ENCODE data around the gene NHEJ1.
A peak's percentile ranks its signal among the peaks of the same experiment; 100 is the strongest.

Gene NHEJ1

GRCh38 chr2:219058541-219059374, 101.9 kb downstream of the NHEJ1 start:
- no peak for DNase-seq (ENCODE audit: low read depth in 2 of 2)

DNA sequence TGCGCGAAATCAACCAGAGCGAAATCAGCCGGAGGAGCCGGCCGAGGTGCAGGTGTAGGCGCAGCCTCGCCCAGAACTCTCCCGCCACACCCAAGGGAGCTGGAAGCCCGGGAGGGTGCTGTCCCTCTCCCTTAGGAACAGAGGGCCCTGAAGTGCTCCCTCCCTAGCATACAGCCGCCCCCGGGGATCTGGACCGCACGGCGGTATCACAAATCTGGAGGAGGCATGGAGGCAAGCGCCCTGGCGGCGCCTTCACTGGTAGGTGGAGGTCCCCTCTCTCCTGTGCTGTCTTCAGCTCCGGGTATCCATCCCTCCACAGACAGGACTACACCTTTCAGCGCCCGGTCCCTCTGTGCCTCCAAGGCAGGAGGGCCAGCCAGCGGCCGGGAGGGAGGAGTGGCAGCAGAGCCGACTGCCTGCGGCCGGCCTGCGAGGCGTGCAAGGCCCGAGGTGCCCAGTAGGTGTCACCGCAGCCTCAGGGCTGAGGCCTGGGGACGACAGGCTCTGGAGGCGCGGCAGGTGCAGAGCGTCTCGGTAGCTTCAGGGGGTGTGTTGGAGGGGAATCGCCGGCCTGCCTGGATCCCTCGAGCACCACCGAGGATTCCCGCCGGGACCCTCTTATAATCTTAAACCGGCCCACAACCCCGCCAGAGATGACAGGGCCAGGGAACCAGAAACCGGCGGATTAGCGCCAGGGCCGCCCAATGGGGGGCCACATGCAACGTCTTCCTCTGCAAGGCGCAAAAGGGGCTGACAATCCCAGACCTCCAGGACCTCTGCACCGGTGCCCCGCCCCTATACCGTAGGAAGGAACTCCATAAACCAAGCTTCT, 102.7 kb downstream of the NHEJ1 start:
- DNase-seq (ENCODE audit: low read depth in 2 of 2): peak; percentile 30 to 64

DNA sequence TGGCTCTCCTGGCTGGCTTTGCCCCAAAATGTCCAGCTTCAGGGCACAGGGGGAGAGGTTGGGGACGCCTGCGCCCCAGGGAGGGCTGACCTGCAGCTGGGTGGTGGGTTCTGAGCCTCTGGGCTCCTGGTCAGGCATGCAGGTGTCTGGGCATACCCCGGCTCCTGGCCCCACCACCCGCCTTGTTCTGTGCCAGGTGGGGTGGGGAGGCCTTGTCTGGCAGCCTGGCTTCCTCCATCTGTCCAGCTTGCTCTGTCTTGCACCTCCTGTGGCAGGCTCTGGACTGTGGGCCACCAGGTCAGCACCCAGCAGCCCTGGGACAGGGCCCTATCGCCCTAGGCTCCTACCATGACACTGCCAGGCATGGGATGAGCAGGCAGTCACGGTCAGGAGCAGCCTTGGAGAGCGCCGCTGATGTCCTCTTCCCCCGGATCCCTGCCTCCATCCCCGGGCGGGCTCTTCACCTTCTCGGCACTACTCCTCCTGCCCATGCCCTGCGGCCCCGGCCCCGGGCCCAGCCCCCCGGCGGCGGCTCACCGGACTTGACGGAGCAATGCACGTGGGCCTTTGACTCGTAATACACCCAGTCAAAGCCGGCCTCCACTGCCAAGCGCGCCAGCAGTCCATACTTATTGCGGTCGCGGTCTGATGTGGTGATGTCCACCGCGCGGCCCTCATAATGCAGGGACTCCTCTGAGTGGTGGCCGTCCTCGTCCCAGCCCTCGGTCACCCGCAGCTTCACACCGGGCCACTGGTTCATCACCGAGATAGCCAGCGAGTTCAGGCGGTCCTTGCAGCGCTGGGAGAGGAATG, 103.5 kb downstream of the NHEJ1 start:
- no peak for DNase-seq (ENCODE audit: low read depth in 2 of 2)

GRCh38 chr2:219056176-219056895, 104.3 kb downstream of the NHEJ1 start:
- no peak for DNase-seq (ENCODE audit: low read depth in 2 of 2)

DNA sequence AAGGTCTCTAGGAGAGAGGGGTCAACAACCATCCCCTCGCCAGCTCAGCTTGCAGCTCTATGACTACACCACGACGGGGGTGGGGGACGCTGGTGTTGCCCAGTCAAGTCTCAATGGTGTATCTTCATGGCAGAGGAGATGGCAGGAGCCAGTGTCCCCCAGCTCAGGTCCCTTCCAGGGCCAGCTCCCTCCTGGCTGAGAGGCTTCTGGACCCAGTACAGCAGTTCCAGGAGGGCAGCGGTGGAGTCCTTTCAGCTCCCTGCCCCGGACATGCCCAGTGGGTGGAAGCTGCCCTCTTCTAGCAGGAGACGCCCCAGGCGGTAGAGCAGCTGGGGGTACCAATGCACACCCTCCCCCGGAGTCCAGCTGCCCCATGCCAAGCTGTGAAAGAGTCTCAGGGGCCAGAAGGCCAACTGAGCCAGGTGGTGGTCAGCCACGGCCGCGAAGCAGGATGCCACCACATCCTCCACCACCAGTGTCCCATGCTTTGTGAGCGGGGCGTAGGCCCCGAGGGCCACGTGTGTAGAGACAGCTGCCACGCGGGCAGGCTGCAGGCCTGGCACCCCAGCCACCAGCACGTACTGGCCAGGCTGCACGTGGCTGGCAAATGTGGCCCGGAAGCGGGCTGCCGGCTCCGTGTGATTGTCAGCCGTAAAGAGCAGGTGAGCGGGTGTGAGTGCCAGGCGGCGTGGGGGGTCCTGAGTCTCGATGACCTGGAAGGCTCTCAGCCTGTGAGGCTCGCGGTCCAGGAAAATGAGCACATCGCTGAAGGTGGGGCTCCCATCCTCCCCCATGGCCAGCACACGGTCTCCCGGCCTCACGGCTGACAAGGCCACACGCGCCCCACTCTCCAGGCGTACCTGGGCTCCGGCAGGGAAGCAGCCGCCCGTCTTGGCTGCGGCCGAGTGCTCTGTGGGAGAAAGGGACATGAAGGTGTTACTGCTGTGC, 105.4 kb downstream of the NHEJ1 start:
- DNase-seq (ENCODE audit: low read depth in 2 of 2): no peak

GRCh38 chr2:219049282-219049681, 111.3 kb downstream of the NHEJ1 start:
- no peak for DNase-seq (ENCODE audit: low read depth in 2 of 2)

DNA sequence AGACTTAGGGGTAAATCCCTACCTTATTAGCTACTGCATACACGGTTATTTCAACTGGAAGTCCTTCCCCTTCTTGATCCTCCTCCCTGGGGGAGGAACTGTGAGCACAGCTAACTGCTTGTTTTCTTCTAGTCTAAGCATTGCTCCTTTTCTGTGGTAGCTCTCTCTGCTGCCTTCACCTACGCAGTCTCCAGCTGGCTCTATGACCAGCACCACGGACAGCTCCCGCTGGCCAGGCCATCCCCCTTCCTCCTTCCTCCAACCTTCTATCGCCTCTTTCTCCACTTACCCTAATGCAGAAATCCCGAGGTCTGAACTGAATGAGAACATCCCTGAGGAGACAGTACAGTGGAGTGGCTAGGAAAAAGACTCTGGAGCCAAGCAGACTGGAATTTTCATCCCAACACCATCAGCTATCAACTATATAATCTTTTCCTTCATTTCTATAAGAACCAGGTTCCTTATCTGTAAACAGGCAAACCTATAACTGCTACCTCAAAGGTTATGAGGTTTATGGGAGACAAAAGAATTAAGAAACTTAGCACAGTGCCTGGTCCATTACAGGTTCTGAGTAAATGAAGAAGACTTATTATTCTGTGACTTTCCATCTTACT, 114.6 kb downstream of the NHEJ1 start:
- DNase-seq (ENCODE audit: low read depth in 2 of 2): no peak

- no peak for DNase-seq (ENCODE audit: low read depth in 2 of 2)
Observed at GRCh38 chr2:219042750-219043149, 117.9 kb downstream of the NHEJ1 start.

DNA sequence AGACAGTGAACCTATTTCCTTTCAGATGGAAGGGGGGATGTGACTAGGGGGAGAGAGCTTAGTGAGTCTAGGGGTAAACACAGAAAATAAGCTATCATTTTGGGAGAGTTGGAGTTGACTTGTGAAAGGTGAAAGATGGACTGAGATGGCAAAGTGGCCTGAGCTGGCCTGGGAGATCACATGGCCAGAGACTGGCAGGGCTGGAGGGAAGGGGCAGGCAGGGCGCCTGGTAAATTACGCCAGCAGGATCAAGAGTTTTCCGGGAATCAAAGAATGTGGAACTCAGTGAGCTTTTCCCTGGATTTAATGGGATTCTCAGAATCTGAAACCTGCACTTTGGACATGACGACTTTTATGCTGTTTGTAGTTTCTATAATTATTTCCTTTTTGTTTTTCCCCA, 118.5 kb downstream of the NHEJ1 start:
- DNase-seq (ENCODE audit: low read depth in 2 of 2): no peak

- no peak for DNase-seq (ENCODE audit: low read depth in 2 of 2)
Observed at GRCh38 chr2:219041252-219041651, 119.4 kb downstream of the NHEJ1 start, which contains the start of gene CFAP65. CFAP65 (minus strand) TSS chr2:219041516; CDS start chr2:219039048, 2,468 bp downstream.

DNA sequence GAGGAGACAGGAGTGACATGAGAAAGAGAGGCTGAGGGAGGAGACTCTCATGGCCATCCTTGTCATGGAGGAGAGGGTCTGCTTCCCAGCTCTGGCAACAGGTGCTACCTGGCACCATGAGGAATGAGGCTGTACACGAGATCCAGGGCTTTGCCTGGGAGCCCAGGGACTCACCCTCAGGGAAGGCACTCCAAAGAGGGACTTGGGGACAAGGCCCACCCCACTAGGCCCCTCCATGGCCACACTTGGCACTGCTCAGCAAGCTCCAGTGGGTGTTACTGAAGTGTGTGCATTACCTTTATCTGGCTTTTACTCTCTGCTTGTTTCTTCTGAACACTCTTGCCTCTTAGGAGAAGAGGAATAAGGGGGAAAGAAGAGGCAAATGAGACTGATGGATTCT, 122.0 kb downstream of the NHEJ1 start:
- no peak for DNase-seq (ENCODE audit: low read depth in 2 of 2)

GRCh38 chr2:219037783-219038499, 122.7 kb downstream of the NHEJ1 start:
- no peak for DNase-seq (ENCODE audit: low read depth in 2 of 2)

DNA sequence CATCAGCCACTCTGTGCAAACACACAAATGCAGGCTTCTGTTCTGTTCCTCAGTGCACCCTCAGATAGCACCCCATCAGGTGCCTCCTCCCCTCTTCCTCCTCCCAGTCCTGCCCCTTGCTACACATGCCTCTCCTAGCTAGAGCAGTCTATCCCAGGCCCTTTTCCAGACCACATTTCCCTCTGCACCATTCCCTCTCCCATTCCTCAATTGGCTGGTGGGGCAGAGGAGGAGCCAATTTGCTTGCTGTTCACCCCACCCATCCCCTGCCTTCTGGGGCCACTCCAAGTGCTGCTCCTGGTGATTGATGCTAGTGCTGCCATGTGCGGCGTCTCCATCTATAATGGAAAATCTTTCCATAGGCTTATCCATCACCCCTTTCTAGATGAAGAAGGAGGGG, 124.7 kb downstream of the NHEJ1 start:
- no peak for DNase-seq (ENCODE audit: low read depth in 2 of 2)

GRCh38 chr2:219034823-219035222, 125.8 kb downstream of the NHEJ1 start:
- DNase-seq (ENCODE audit: low read depth in 2 of 2): no peak

- no peak for DNase-seq (ENCODE audit: low read depth in 2 of 2)
Observed at GRCh38 chr2:219032051-219032745, 128.4 kb downstream of the NHEJ1 start.

GRCh38 chr2:219031005-219031738, 129.4 kb downstream of the NHEJ1 start:
- DNase-seq (ENCODE audit: low read depth in 2 of 2): no peak

- no peak for DNase-seq (ENCODE audit: low read depth in 2 of 2)
Observed at GRCh38 chr2:219030177-219030940, 130.3 kb downstream of the NHEJ1 start.

All from stimulated activated CD8-positive, alpha-beta memory T cell treated with anti-CD3 and anti-CD28 coated beads, Interleukin-7, amount 100 ng/mL, for 4 hours (primary cell).